Neural cell (in vitro differentiated cells): Measurements from ENCODE around the gene TNS3.

ENCODE experiments used
- EZH2 ChIP-seq: fragments of 200-600, 300-800 bp; shearing (Covaris generic), sonication (generic); IDR thresholded peaks from 2 replicates; pipeline ENCODE4 v1.6.1; 2014; ENCODE audit warnings: antibody characterized with exemption, low read length, borderline replicate concordance, mild to moderate bottlenecking; ENCODE audit not compliant: insufficient read depth, poor library complexity, severe bottlenecking
- POLR2AphosphoS5 ChIP-seq: IDR thresholded peaks from 2 replicates; pipeline ENCODE4 v1.6.1; 2012
- TF ChIP-seq, protein P1 (sequence below): fragments of 450-650 bp; IDR thresholded peaks from 2 replicates; pipeline ENCODE4 v1.5.1; 2014; ENCODE audit warnings: antibody characterized with exemption, mild to moderate bottlenecking, moderate library complexity; ENCODE audit not compliant: poor library complexity, severe bottlenecking

DNA sequence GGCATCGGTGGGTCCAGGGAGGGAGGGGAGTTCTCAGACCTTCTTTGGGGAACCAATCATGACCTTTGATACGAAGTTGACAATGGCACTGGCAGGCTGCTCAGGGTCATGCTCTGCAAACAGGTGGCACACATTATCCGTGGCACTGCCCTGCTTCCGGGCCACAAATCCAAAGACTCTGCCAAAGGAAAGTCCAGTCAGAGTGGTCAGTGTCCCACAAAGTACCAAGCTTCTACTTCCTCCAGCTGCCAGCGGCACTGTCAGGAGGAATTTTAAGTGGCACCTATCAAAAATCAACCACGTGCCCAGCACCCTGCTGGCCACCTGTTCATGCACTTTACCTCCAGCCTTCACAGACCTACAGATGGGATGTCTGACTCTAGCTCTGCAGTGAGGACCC is 303.9 kb downstream of the TNS3 start:
- TF ChIP-seq POLR2AphosphoS5 (no peak), EZH2 (no peak)
- TF ChIP-seq, protein P1, sequence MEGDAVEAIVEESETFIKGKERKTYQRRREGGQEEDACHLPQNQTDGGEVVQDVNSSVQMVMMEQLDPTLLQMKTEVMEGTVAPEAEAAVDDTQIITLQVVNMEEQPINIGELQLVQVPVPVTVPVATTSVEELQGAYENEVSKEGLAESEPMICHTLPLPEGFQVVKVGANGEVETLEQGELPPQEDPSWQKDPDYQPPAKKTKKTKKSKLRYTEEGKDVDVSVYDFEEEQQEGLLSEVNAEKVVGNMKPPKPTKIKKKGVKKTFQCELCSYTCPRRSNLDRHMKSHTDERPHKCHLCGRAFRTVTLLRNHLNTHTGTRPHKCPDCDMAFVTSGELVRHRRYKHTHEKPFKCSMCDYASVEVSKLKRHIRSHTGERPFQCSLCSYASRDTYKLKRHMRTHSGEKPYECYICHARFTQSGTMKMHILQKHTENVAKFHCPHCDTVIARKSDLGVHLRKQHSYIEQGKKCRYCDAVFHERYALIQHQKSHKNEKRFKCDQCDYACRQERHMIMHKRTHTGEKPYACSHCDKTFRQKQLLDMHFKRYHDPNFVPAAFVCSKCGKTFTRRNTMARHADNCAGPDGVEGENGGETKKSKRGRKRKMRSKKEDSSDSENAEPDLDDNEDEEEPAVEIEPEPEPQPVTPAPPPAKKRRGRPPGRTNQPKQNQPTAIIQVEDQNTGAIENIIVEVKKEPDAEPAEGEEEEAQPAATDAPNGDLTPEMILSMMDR: no peak
